ENCODE measurements around the gene HHIPL1.
A peak's percentile ranks its signal among the peaks of the same experiment; 100 is the strongest.

HHIPL1 gene

DNA sequence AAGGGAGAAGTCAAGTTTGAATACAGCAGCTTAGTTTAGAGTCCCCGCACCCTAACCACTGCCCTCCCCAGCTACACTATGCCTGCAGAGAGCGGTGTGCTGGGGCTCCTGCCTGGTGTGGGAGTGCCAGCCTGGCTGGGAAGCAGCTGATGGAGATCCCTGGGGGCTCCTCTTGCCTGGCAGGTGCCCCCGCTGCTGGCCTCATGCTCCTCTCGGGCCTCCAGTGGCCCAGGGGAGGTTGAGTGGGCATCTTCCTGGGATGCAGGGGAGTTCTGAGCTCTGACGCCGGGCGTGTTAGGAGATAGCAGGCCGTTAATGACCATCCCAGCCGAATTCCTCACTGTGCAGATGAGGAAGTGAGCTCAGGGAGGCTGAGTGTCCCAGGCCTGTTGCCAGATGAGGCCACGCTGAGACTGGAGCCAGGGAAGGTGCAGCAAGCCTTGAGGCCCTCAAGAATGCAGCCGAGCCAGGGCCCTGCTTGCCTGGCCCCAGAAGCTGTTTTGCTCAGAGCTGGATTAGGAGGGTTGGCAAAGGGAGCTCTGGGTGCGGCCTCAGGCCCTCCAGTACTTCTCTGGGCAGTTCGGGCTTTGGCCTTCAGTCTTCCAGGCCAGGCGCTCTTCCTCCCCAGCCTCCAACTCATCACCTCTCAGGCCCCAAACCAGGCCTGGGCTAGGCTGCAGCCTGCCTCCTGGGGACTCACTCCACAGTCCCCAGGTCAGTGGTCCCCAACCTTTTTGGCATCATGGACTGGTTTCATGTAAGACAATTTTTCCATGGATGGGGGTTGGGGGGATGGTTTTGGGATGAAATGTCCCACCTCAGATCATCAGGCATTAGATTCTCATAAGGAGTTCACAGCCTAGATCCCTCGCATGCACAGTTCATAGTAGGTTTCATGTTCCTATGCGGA, 32.6 kb downstream of the HHIPL1 start:
- no peak for DNase-seq

DNA sequence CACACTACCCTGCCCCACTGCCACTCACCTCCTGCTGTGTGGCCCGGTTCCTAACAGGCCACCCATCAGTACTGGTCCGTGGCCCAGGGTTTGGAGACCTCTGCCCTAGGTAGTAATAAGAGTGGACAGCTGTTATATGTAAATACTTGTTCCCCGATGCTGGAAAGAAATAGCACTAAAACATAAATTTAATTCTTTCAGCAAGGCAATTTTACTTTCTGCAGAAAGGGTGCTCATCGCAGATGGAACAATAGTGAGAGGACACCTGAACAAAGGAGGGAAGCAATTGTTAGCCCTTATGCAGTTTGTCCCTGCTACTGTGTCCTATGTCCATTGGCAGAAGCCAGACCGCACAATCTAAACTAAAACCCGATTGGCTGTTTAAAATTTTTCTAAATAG, 33.3 kb downstream of the HHIPL1 start:
- no peak for DNase-seq

DNA sequence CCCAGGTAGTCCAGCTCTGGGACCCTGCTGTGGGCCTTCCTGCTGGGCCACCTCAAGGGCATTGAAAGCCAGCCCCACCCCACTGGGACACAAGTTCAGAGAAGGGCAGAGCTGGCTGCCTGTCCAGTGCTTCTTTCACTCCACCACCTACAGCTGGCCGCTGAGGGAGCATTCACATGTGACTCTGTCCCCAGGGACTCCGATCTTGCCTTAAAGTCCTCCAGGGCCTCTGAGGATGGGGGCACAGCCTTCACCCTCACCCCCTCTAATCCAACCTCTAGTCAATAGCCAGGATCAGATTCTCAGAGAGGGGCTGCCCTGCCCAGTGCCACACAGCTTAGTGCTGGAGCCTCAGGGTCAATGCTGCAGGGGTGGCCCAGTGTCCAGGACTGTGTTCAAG, 34.2 kb downstream of the HHIPL1 start:
- DNase-seq, result no peak

DNA sequence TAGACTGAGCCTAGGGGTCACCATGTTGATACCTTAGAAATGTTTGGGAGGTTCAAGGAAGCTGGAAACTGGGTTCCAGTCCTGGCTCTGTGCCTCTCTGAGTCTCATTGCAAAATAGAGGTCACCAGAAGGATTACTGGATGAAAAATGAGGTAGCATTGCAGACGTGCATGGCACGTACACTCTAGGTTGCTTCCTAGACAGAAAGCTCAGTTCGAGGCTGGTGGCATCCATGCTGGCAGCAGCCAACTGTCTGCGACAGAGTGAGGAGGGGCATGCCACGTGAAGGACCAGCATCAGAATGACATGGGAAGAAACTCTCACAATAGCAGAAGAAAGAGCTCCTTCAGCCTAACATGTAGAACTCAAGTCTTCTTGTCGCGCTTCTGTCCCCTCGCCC, 34.6 kb downstream of the HHIPL1 start:
- no peak for DNase-seq

DNA sequence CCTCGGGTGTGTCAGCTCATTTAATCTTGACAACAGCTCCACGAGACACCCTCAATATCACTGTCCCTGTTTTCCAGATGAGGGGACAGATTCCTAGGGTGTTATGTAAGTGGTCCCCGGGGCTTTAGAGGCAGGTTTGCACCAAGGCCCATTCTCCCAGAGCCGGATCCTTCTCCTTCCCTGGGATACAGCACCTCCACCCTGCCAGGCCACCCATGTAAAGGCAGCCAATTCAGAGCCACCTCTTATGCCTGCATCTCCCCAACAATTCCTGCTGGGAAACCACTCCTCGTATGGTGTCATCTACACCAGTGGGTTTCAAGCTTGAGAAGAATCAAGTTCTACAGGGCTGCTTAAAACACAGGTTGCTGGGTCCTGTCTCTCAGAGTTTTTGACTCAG, 35.1 kb downstream of the HHIPL1 start:
- DNase-seq, result no peak

DNA sequence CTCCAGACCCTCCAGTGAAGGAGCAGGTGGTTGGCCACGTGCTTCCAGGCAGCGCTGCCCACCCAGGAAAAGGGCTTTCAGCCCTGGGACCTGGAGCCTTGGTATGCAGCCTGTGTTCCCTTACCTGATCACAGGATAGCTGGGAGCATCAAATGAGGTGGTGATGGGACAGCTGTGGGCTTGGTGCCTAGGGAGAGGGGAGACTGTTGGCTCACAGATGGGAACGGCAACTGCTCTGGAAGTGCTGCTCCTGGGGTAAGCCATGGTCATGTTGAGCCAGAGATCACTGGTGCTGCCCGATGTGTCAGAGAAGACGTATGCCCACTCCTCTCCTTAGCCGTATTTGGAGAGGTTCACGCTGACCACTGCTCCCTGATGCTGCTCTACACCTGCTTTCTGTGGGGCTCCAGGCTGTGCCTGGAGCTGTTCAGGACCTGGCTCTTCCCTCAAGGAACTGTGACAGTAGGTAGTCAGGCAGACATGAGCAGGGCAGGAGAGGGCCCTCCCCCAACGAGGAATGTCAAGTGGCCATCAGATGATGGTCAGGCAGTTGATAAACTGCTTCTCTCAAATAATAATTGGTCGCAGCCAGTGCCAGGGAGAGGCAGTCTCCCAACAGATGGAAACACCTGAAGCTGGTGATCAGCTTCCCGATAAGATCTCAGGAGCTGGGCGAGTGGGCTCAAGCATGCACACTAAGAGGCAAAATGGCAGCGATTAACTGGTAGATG, 36.3 kb downstream of the HHIPL1 start:
- no peak for DNase-seq

DNA sequence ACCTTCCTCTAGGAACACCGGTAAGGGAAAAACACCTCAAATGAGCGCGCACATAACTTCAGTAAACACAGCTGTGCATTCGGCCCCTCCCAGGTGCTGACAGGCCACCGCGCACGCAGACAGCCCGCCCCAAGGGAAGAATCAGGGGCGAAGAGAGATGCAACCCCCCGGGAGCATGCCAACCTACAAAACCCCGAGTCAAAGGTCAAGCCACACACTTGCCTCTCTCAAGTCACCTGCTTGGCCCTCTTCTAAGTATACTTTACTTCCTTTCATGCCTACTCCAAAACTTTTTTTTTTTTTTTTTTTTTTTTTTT, 36.9 kb downstream of the HHIPL1 start:
- no peak for DNase-seq

DNA sequence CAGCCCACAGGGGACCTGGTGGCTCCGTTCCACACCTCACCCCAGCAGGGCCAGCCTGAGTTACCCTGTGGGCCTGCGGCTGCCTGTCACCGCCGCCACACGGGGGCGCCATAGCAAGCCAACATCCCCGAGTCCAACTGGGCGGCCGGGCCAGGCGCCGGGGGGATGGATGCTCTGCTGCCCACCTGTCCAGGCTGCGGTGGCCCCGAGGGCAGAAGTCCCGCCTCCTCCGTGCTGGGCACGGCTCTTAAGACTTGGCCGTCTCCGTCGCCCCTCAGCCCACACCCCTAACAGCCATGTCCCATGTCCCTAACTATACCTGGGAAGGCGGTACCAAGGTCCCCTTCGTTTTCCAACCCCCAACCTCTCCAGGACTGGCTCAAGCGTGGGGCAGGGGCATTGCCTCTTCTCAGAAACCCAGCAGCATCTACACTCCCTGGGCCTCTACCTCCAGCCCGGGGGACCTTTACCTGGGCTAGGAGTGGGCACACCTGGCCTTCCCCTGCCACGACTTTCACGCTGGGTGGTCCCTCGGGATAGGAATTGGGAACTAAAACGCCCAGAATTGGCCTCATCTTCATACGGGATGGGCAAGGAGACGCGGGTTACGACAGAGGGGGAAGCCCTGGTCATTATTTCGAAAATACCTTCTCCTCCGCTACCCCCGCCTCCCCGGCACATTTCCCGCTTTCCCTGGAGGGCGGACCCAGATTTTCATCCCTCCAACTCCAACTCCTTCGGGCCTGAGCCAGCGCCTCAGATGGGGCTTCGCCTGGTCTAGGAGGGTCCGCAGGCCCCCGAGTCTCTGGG, 38.1 kb downstream of the HHIPL1 start:
- DNase-seq, result peak; percentile 79 to 87

DNA sequence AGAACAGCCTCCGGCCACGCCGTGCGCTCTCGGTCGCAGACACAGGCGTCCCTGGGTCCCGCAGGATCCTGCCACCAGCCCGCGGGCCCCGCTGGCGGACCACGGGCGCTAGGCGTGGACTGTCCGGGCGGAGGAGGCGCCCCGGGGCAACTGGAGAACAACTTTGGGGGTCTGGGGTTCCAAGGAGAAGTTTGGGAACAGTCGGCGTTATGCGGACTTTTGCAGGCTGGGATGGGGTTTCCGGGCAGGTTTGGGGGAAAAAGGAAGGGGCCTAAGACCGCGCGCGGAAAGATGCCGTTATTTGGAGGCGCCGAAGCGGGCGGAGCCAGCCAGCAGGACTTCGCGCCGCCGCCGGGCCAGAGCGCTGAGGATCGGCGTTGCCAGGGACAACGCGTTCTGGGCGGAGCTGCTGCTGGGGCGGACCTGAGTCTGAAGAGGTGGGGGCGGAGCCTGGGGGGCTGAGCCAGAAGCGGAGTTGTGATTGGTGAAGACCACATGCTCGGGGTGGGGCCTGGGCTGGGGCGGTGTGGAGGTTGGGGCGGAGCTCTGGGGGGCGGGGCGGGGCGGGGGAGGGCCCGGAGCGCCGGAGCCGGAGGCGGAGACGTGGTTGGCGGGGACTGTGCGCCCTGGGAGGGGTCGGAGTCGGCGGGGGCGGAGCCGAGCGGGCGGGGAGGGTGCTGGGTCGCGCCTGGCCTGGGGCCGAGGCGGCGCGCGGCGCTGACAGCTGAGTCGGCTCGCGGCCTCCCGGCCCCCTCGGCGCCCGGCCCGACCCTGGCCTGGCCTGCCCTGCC, 38.9 kb downstream of the HHIPL1 start, which contains the start of gene CYP46A1:
Gene CYP46A1 (plus strand): TSS at position 680 of the 791 bp plus-strand sequence. CDS start 120 bp downstream, outside the sequence.
- DNase-seq, result peak; percentile 98 to 99

DNA sequence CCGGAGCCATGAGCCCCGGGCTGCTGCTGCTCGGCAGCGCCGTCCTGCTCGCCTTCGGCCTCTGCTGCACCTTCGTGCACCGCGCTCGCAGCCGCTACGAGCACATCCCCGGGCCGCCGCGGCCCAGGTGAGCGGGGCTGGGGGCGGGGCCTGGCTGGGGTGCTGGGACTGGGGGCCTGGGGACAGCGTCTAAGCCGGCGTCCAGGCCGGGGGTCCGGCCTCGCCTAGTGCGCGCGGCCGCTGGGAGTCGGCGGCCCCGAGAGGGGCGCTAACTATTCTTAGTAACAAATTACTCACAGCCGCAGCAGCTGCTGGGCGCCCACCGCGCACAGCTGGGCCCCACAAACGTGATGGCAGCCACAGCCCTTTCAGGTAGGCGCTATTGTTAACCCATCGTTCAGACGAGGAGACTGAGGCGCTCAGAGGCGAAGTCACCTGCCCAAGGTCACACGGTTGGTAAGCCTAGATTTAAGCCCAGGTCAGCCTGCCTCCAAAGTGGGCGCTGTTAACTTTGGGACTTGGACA, 39.5 kb downstream of the HHIPL1 start:
- no peak for DNase-seq

DNA sequence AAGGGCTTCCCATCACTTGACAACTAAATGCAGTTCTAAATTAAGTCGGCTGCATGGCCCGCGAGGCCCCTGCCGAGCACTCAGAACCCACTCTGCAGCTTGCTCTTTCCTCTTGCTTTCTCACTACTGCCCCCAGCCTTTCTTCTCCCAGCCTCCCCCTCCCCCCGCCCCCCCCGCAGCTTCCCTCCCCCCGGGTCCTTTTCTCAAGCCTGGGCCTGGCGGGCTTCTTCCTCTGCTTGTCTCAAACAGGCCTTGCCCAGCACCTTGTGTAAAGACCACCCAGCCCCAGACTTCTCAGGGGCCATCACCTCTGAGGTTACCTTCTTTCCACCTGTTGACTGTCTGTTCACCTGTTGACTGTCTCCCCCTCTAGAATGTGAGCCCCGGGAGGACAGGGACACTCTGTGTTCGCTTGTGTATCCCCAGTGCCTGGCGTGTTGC, 40.2 kb downstream of the HHIPL1 start:
- no peak for DNase-seq

DNA sequence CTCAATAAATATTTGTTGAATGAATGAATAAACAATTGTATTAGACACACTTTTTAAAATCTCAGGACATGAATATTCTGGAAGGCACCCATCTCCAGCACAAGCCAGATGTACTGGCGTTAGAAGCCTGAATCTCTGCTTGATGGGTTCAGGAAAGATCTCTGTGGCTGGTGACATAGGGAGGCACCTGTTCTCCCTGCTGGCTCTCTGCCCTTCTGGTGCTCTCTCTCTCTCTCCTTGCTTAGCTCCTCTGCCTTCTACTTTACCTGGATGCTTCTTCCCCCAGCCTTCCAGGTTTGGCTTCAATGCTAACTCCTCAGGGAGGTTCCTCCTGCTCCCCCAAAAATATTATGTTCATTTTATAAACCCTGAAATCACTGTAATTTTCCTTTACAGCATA, 40.7 kb downstream of the HHIPL1 start:
- DNase-seq, result no peak

DNA sequence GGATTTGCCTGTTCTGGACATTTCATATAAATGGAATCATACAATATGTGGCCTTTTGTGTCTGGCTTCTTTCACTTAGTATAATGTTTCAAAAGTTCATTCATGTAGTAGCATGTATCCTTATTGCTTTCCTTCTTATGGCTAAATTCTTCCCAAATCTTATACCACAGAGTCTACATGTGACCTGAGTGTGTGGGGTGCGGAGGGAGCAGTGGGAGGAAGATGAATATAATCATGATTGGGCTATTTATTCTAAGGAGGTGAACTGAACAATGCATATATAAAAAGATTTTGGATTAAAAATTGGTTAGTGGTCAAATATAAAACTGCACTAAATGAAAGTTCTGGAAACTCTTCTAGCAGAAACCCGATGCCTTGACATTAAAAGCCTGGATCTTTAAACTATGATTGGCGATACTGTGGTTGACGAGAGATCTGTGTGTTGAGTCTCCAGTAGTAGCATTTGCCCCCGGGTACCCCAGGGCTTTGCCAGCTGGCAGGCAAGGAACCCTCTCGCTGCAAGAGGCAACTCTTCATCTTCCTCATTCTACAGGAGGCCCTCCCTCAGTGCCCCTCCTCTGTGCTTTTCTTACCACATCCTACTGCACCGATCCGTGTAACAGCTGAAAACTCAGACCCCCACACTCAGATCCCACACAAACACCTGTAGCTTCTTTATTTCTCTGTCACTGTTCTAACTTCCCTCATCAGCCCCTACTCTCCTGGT, 41.8 kb downstream of the HHIPL1 start:
- no peak for DNase-seq

DNA sequence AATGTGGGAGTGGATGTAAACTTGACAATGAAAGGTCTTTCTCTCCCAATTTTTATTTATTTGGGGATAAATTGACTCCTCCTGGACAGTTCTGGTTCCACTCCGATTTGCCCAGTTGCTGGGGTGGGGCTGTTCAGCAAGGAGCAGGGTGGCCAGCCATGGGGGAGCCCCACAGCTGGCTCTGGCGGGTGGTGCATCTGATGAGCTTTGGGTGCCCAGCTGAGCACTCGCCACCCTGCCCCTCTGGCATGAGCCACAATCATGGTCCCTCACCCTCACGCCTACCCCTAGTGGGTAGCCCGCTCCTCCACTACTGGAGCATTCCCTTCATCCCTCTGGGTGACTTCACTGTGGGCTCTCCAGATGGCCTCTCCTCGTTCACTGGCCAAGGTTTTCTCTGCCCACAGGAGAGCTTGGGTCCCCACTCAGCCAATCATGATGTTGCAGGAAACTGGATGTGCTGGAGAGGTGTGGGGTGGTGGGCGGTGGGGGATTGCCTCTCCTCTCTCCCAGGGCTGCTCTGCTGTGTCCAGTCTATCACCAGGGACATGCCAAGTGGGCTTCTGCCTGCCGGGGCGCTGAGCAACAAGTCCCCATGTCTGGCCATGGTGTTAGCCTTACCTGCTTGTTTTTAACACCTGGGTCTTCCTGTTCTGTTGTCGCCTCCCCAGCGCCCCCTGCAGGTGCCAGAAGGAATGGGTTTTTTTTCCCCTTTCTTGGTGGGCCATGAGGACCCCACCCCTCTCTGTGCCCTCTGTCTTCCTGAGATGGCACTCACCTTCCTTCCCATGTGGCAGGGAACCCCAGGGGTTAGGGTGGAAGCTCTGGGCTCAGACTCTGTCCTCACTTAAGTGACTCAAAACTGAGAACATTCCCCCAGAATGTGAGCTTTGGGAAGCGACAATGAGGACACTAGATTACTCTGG, 42.6 kb downstream of the HHIPL1 start:
- peak; percentile 23 for DNase-seq

DNA sequence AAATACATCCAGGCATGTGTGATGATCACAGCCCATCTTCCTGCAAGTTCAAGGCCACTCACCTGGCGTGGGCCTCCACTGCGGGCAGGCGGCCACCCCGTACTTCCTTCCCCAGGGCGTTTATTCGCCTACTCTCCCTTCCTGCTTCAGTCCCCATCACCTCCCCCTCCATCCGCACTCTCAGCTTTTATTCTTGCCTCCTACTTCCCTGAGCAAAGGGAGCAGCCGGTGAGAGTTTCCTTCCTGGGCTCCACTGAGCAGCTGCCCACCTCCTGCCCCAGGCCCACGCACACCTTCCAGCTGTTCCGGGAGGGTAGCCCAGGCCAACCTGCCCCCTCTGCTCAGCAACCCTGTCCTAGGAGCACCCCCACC, 43.3 kb downstream of the HHIPL1 start:
- no peak for DNase-seq

DNA sequence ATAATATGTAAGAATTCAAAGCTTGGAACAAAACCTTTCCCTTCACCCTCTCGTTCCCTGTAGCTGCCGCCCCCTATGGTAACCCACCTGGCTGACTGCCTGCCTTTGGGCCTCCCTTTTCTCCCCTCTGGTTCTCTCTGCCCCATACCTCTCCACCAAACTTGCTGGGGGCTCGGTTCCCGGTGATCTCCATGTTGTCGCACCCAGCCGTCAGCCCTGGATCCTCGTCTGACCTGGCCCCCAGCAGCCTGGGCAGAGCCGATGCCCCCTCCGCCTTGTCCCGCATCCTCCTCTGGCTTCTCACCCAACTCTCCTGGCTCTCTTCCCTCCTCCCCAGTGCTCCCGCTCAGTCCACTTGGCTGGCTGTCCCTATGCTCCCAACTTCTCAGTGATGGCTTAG, 43.7 kb downstream of the HHIPL1 start:
- DNase-seq, result no peak

DNA sequence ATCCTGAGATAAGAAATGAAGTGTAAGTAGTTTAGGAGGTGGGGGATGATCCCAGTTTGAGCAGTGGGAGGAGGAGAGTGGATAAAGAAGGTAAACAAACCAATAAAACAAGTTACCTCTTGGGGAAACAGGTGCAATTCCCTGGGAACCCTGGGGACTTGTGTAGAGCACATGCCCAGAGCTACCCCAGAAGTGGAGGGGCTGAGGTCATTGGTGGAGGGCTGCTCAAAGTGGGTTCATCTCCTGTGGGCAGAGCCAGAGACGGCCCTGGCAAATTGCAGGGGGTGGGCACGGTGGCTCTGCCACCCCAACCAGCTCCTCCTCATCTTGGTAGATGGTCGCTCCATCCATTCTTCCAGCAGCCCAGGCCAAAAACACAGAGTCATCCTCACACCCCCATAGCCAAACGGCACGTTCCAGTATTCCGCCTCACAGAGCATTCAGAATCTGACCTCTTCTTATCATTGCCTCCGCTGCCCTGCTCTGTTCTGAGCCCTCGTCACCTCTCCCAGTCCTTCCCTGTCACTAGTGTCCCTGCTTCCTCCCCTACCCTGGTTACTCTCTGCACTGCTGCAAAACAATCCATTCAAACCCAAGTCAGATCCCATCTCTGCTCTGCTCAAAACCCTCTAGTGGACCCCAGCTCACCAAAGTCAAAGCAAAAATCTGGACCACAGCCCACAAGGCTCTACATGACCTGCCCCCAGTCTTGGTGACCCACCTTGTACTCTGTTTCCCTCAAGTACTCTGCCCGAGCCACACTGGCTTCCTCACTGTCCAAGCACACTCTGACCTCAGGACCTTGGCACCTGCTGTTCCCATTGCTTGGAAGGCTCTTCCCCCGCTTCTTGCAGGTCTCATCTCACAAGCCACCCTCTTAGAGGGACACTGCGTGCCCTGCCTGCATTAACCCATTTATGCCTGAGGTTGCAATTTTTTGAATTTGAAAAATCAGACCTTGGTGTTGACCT, 44.6 kb downstream of the HHIPL1 start:
- DNase-seq, result no peak

DNA sequence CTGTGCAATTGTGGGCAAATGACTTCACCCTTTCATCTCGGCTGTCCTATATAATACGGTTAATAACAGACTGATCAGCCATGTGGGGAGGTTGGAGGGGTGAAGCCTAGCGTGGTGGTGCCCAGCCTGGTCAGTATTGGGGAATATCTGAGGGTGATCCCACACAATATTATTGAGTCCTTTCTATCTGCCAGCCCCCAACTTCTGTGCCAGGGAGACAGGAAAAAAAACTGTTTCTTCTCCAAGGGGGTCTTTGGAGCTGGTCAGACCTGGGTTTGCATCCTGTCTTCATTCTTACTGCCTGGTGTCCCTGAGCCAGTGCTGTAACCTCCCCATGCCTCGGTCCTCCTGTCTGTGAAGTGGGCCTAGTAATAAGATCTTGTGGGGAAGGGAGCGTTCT, 45.7 kb downstream of the HHIPL1 start:
- DNase-seq, result no peak
